Measurements from ENCODE around the gene MDK. TPM values are rescaled to one million over a fixed set of nuclear protein-coding genes. Genes with fewer than 3 reads are reported as not detected.

The MDK gene
- total and polyA plus RNA-seq, 2 experiments from 2014 or later: 562 to 1,225 TPM

DNA sequence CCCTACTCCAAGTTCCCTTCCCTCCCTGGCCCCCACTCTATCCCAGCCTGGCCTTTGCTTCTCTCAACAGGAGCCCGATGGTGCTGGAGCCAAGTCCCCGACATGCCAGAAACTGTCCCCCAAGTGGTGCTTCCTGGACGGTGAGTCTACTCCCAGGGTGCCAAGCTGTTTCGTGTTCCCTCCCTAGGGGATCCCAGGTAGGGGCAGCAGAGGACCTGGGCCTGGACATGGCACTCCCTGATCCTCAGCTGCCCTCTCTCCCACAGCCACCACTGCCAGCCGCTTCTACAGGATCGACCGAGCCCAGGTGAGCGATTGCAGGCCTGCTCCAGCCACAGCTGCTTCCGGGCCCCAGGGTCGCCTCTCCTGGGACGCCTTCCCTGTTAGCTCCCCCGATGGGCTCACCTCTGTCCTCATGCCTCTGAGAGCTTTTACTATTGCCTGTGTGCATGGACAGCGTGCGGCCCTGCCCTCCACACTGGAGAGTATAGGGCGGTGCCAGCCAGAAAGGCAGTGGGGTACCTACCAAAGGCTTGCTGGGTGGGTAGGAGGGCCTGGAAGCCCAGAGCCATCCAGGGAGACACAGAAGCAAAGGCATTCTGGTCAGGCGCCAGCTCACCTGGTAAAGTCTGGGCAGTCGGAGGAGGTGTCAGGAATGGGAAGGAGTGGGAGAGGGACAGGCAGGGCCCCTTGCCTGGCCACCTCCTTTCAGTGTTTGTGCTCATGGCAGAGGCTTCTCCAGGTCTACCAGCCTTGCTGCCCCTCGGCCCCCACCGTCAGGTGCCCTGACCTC, 5.0 kb upstream of the MDK start:
- no peak for DNase-seq (ENCODE audit: low spot score)
- Histone ChIP-seq H3K4me2 (no peak overlapping the region), H2AFZ (no peak overlapping the region), H4K20me1 (ENCODE audit: insufficient read depth, poor library complexity, severe bottlenecking) (no peaks in the 10 kb centered on the region), H3K79me2 (no peaks in the 10 kb centered on the region), H3K9me2 (replicated peaks; ENCODE audit: insufficient read depth) (no peaks in the 10 kb centered on the region), H3K4me3 (no peak overlapping the region), H3K27me3 (no peaks in the 10 kb centered on the region), H3K9me3 (ENCODE audit: low read depth) (no peaks in the 10 kb centered on the region), H3K27ac (no peak overlapping the region), H3K36me3 (replicated peaks; ENCODE audit: insufficient read depth, low read depth) (no peaks in the 10 kb centered on the region), H3K4me1 (ENCODE audit: insufficient read depth) (peaks cover 16% of the 10 kb centered on the region)
- no peak for TF ChIP-seq CTCF (IDR thresholded peaks at IDR 0.05; ENCODE audit: poor library complexity)
- no peak for TF ChIP-seq EZH2 (IDR thresholded peaks at IDR 0.05; ENCODE audit: borderline replicate concordance)
- TF ChIP-seq EZH2phosphoT487 (IDR thresholded peaks at IDR 0.05; ENCODE audit: low read depth, severe bottlenecking, unreplicated experiment): no peak
- 97% methylated on average over 17 of the region's 19 CpGs for WGBS (ENCODE audit: low lambda C conversion rate, missing lambda C conversion rate)

GRCh38 chr11:46377290-46377689, 4.2 kb upstream of the MDK start:
- H2AFZ ChIP-seq: no peak overlapping the region
- H3K4me3 ChIP-seq: no peak overlapping the region
- no peak for DNase-seq (ENCODE audit: low spot score)
- no peaks in the 10 kb centered on the region for H3K9me2 ChIP-seq (replicated peaks; ENCODE audit: insufficient read depth)
- H3K4me2 ChIP-seq: no peak overlapping the region
- no peak overlapping the region for H3K27ac ChIP-seq
- peaks cover 20% of the 10 kb centered on the region for H3K4me1 ChIP-seq (ENCODE audit: insufficient read depth)
- no peaks in the 10 kb centered on the region for H3K9me3 ChIP-seq (ENCODE audit: low read depth)
- H3K79me2 ChIP-seq: peaks cover 3% of the 10 kb centered on the region
- WGBS (ENCODE audit: low lambda C conversion rate, missing lambda C conversion rate): 94% methylated on average over 10 of the region's 11 CpGs
- no peak for TF ChIP-seq EZH2phosphoT487 (IDR thresholded peaks at IDR 0.05; ENCODE audit: low read depth, severe bottlenecking, unreplicated experiment)
- no peak for TF ChIP-seq CTCF (IDR thresholded peaks at IDR 0.05; ENCODE audit: poor library complexity)
- TF ChIP-seq EZH2 (IDR thresholded peaks at IDR 0.05; ENCODE audit: borderline replicate concordance): no peak
- no peaks in the 10 kb centered on the region for H3K27me3 ChIP-seq
- no peaks in the 10 kb centered on the region for H3K36me3 ChIP-seq (replicated peaks; ENCODE audit: insufficient read depth, low read depth)
- H4K20me1 ChIP-seq (ENCODE audit: insufficient read depth, poor library complexity, severe bottlenecking): no peaks in the 10 kb centered on the region

DNA sequence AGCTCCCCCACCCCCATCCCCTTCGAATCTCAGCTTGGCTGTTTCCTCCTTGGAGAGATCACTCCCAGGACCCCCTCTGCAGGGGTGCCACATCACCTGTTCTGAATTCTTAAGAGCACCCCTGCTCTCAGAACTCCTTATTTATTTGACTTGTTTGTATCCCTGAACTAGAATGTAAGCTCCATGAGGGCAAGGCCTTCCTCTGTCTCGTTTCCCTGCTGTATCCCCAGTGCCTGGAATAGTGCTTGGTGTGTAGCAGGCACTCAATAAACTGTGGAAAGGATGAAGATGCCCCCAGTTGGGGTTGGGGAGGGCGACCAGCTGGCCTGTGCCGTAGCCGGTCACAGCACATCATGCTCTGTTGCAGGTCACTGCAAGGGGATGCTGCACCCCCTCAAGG, 3.6 kb upstream of the MDK start:
- Histone ChIP-seq H3K4me1 (ENCODE audit: insufficient read depth) (peaks cover 25% of the 10 kb centered on the region), H3K9me2 (replicated peaks; ENCODE audit: insufficient read depth) (no peaks in the 10 kb centered on the region), H2AFZ (no peak overlapping the region), H3K9me3 (ENCODE audit: low read depth) (no peaks in the 10 kb centered on the region), H3K27me3 (no peaks in the 10 kb centered on the region), H3K4me3 (no peak overlapping the region), H4K20me1 (ENCODE audit: insufficient read depth, poor library complexity, severe bottlenecking) (no peaks in the 10 kb centered on the region), H3K79me2 (peaks cover 8% of the 10 kb centered on the region), H3K36me3 (replicated peaks; ENCODE audit: insufficient read depth, low read depth) (no peaks in the 10 kb centered on the region), H3K4me2 (no peak overlapping the region), H3K27ac (no peak overlapping the region)
- DNase-seq (ENCODE audit: low spot score): no peak
- no peak for TF ChIP-seq EZH2phosphoT487 (IDR thresholded peaks at IDR 0.05; ENCODE audit: low read depth, severe bottlenecking, unreplicated experiment)
- no peak for TF ChIP-seq EZH2 (IDR thresholded peaks at IDR 0.05; ENCODE audit: borderline replicate concordance)
- TF ChIP-seq CTCF (IDR thresholded peaks at IDR 0.05; ENCODE audit: poor library complexity): no peak
- WGBS (ENCODE audit: low lambda C conversion rate, missing lambda C conversion rate): 97% methylated on average over 5 of the region's 5 CpGs
